GM12878 (cell line): ENCODE data around the gene INPP4B. TPM values are rescaled to one million over a fixed set of nuclear protein-coding genes. Genes with fewer than 3 reads are reported as not detected.

ENCODE experiments used
- ATAC-seq: fragments of 200-7000 bp; cut with Tn5 transposase; 3 replicates; pipeline ENCODE4 v1.9.1; 2020; ENCODE audit warnings: mild to moderate bottlenecking, moderate library complexity
- BruUV-seq: library from RNA; stranded (reverse); fragments of 400-500 nt; replicated peaks from 2 replicates; lab custom pipeline; 2021; lab: Mats Ljungman, UMichigan
- CTCF ChIA-PET: fragments of 300-600 bp; sonication (Branson Sonifier 250); formaldehyde crosslinking; extraction: SDS; loops from one replicate; lab custom pipeline; 2021; ENCODE audit warnings: inconsistent platforms; lab: Yijun Ruan, JAX
- POLR2A ChIA-PET: fragments of 350-600 bp; formaldehyde crosslinking; extraction: SDS; loops from one replicate; lab custom pipeline; 2021; ENCODE audit warnings: inconsistent platforms; lab: Charles Lee
- RAD21 ChIA-PET: fragments of 300-600 bp; sonication (Branson Sonifier 250); formaldehyde crosslinking; loops from one replicate; lab custom pipeline; 2023; ENCODE audit warnings: antibody characterized with exemption; ENCODE audit not compliant: unreplicated experiment; lab: Charles Lee
- SMC1A ChIA-PET: fragments of 300-600 bp; sonication (Branson Sonifier 250); formaldehyde crosslinking; loops from one replicate; lab custom pipeline; 2023; ENCODE audit not compliant: unreplicated experiment, uncharacterized antibody; lab: Charles Lee
- DNase-seq: peaks from one replicate; pipeline ENCODE4 v3.0.0-alpha.2; 2011; ENCODE audit warnings: low read depth, low spot score
- FAIRE-seq: peaks from 3 replicates; lab custom pipeline; 2011; peaks lifted over from hg19 to GRCh38; lab: Jason Lieb, UNC
- H2AFZ ChIP-seq: 2 replicates; pipeline ENCODE4 v1.6.0; 2011; ENCODE audit warnings: low read depth, low read length, control low read depth; ENCODE audit not compliant: control insufficient read depth
- H3K27ac ChIP-seq: 2 replicates; pipeline ENCODE4 v1.5.1; 2011; ENCODE audit warnings: control low read depth; ENCODE audit not compliant: control insufficient read depth, insufficient read depth
- H3K27me3 ChIP-seq, 2 experiments: replicated peaks in 1 of 2; 2 replicates each; pipeline versions ENCODE4 v1.6.0 to v1.6.1; 2011; ENCODE audit warnings: low read length in 1 of 2; ENCODE audit not compliant: control insufficient read depth in 2 of 2, insufficient read depth in 2 of 2
- H3K36me3 ChIP-seq, 2 experiments: 2 replicates each; pipeline ENCODE4 v1.5.1; 2011; ENCODE audit warnings: low read length in 1 of 2; ENCODE audit not compliant: control insufficient read depth in 2 of 2, insufficient read depth in 2 of 2
- H3K4me1 ChIP-seq: 2 replicates; pipeline ENCODE4 v1.6.1; 2011; ENCODE audit warnings: mild to moderate bottlenecking, low read length, moderate library complexity, mixed read lengths; ENCODE audit not compliant: control insufficient read depth, insufficient read depth
- H3K4me2 ChIP-seq: 2 replicates; pipeline ENCODE4 v1.6.0; 2011; ENCODE audit warnings: control low read depth; ENCODE audit not compliant: control insufficient read depth, insufficient read depth
- H3K4me3 ChIP-seq: fragments of 200-600 bp; sonication (generic); 2 replicates; pipeline ENCODE4 v1.5.1; 2016
- H3K79me2 ChIP-seq: 2 replicates; pipeline ENCODE4 v1.6.0; 2011; ENCODE audit warnings: low read length; ENCODE audit not compliant: control insufficient read depth, insufficient read depth
- H3K9ac ChIP-seq: 2 replicates; pipeline ENCODE4 v1.8.0; 2011; ENCODE audit warnings: low read length, control low read depth, mixed read lengths; ENCODE audit not compliant: control insufficient read depth, insufficient read depth
- H3K9me3 ChIP-seq: replicated peaks from 3 replicates; pipeline ENCODE4 v1.5.1; 2011; ENCODE audit warnings: mild to moderate bottlenecking, low read length; ENCODE audit not compliant: control insufficient read depth, insufficient read depth
- H4K20me1 ChIP-seq: 2 replicates; pipeline ENCODE4 v1.6.0; 2011; ENCODE audit not compliant: control insufficient read depth, insufficient read depth
- BACH1 ChIP-seq: fragments of 450-650 bp; IDR thresholded peaks from 2 replicates; pipeline ENCODE4 v1.6.1; 2017; ENCODE audit warnings: mild to moderate bottlenecking, borderline replicate concordance
- IKZF1 ChIP-seq: fragments of 450-650 bp; conservative IDR thresholded peaks from 2 replicates; pipeline ENCODE4 v1.6.1; 2017; ENCODE audit warnings: antibody characterized with exemption, mild to moderate bottlenecking
- MEF2A ChIP-seq: IDR thresholded peaks from 2 replicates; pipeline ENCODE4 v1.6.1; 2011; ENCODE audit warnings: low read depth, mild to moderate bottlenecking, low read length, moderate library complexity; ENCODE audit not compliant: insufficient read depth
- SMAD1 ChIP-seq: fragments of 450-650 bp; IDR thresholded peaks from 2 replicates; pipeline ENCODE4 v1.6.1; 2018; ENCODE audit warnings: mild to moderate bottlenecking, low read depth; ENCODE audit not compliant: partially characterized antibody
- SMARCA5 ChIP-seq: fragments of 450-650 bp; IDR thresholded peaks from 2 replicates; pipeline ENCODE4 v1.6.1; 2017; ENCODE audit warnings: mild to moderate bottlenecking
- SREBF2 ChIP-seq: IDR thresholded peaks from 2 replicates; pipeline ENCODE4 v1.6.1; 2012; ENCODE audit warnings: mild to moderate bottlenecking, low read length
- TAF1 ChIP-seq: IDR thresholded peaks from 2 replicates; pipeline ENCODE4 v1.6.1; 2011; ENCODE audit warnings: mild to moderate bottlenecking, low read depth, low read length, borderline replicate concordance
- TARDBP ChIP-seq: IDR thresholded peaks from 2 replicates; pipeline ENCODE4 v1.6.1; 2016; ENCODE audit warnings: borderline replicate concordance
- ZBED1 ChIP-seq: IDR thresholded peaks from 2 replicates; pipeline ENCODE4 v1.6.1; 2016; ENCODE audit warnings: borderline replicate concordance
- ZNF24 ChIP-seq: fragments of 450-650 bp; IDR thresholded peaks from 2 replicates; pipeline ENCODE4 v1.6.1; 2017; ENCODE audit warnings: antibody characterized with exemption, mild to moderate bottlenecking
- WGBS: methylation state at CpG from one replicate; pipeline ENCODE4 v1.1.6; 2016; ENCODE audit warnings: low lambda C conversion rate; ENCODE audit not compliant: insufficient replicate concordance, insufficient coverage; ENCODE audit errors: missing lambda C conversion rate; 5-methylcytosine and 5-hydroxymethylcytosine counted together
- in situ Hi-C: fragments of 300-500 bp; cut with MboI; formaldehyde crosslinking; loops from 9 replicates; pipeline ENCODE4 v1.14.3; 2018; ENCODE audit warnings: mixed read lengths
- intact Hi-C: fragments of 100-400 bp; cut with micrococcal nuclease; formaldehyde crosslinking; loops from one replicate; pipeline ENCODE4 v1.14.2; 2022; ENCODE audit not compliant: unreplicated experiment
- polyA plus RNA-seq, 11 experiments: library from polyadenylated mRNA; depleted of rRNA in 4 of 11; unstranded in 6 of 11; stranded (reverse) in 5 of 11; fragments of >200 nt; fragmentation: Nextera tagmentation in 4 of 11; fragmentation: Illumina TruSeq in 1 of 11; extraction: Ambion mirVana in 4 of 11; extraction: Trizol in 1 of 11; gene quantifications; 1 replicate in 1 of 11; 2 replicates in 10 of 11; pipeline versions ENCODE4 v1.2.1 to v1.2.3, GENCODE V29; 2011 to 2016; ENCODE audit warnings: inconsistent platforms in 2 of 11, missing spikeins in 2 of 11, low read depth in 1 of 11
- total RNA-seq, 4 experiments: library from RNA; depleted of rRNA in 3 of 4; stranded (reverse); fragments of >200 nt in 3 of 4; fragmentation: Illumina TruSeq in 1 of 4; extraction: Trizol in 1 of 4; gene quantifications; 2 replicates each; pipeline versions ENCODE4 v1.2.1 to v1.2.3, GENCODE V29; 2013 to 2021
- TF ChIP-seq, protein P1 (sequence below): fragments of 450-650 bp; IDR thresholded peaks from 2 replicates; pipeline ENCODE4 v1.6.1; 2017; ENCODE audit warnings: mild to moderate bottlenecking

Gene INPP4B
- total and polyA plus RNA-seq, 10 of the 15 experiments (the other 5 are each of a cell fraction or from before 2014, with no cell fraction given), result 0.53 to 11.2 (median 0.95) TPM

GRCh38 chr4:142551517-142552305, 294.4 kb downstream of the INPP4B start:
- ChIA-PET RAD21 (interaction anchor here (1.0 to 5.3 kb wide), 4 partner anchors 10 to 269 kb away, joined by 3 to 47 read pairs (median 12); no protein-coding TSS in a partner anchor), CTCF (interaction anchor here (0.8 to 3.7 kb wide), 7 partner anchors 9 to 198 kb away, joined by 3 to 19 read pairs (median 3); no protein-coding TSS in a partner anchor), POLR2A (interaction anchor here (0.9 to 2.8 kb wide), 4 partner anchors 12 to 74 kb away, joined by 3 to 7 read pairs (median 4); no protein-coding TSS in a partner anchor), SMC1A (interaction anchor here (0.6 to 10.3 kb wide), 15 partner anchors 10 to 424 kb away, joined by 3 to 115 read pairs (median 6); no protein-coding TSS in a partner anchor)
- in situ Hi-C loops (no loop called here), intact Hi-C loops (loop anchor here (5.0 kb wide), 1 partner anchor 149 kb away; no protein-coding TSS in a partner anchor)
- BruUV-seq, result no TSS peak
- ATAC-seq, result no peak
- Histone ChIP-seq H3K4me2 (no peak overlapping the region), H3K27me3 (no peaks in the 10 kb centered on the region), H3K4me1 (no peaks in the 10 kb centered on the region), H4K20me1 (no peaks in the 10 kb centered on the region), H3K9ac (no peak overlapping the region), H3K27ac (no peak overlapping the region), H3K9me3 (no peaks in the 10 kb centered on the region), H3K79me2 (no peaks in the 10 kb centered on the region), H3K36me3 (no peaks in the 10 kb centered on the region), H3K4me3 (no peak overlapping the region), H2AFZ (no peak overlapping the region)
- TF ChIP-seq IKZF1 (no peak), SMAD1 (no peak), SREBF2 (no peak), ZNF24 (no peak), SMARCA5 (no peak)
- 17% methylated on average over 6 of the region's 6 CpGs for WGBS
- no peak for DNase-seq
- no peak for FAIRE-seq

DNA sequence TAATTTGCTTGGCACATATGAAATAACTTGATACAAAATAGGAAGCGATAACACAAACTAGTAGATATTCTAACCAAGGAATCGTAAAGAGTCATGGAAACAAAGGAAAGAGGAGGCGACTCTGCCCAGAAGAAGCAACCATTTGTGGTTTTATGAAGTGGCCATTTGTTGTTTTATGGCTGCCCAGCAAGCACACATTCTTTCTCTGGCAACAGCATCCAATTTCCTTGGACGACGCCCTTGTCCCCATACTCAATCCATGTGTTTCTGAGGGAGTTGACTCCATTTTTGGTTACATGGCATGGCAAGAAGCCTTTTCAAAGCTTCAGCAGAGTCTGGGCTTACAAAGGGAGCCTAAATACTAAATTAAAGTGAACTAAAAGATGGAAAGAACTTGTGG, 295.1 kb downstream of the INPP4B start:
- ChIA-PET RAD21 (interaction anchor here (1.0 kb wide), 1 partner anchor 268 kb away, joined by 3 read pairs; no protein-coding TSS in a partner anchor), CTCF (interaction anchor here (1.0 kb wide), 1 partner anchor 18 kb away, joined by 3 read pairs; no protein-coding TSS in a partner anchor), POLR2A (no interaction called here), SMC1A (interaction anchor here (1.0 to 10.3 kb wide), 4 partner anchors 18 to 423 kb away, joined by 3 to 107 read pairs (median 8); no protein-coding TSS in a partner anchor)
- Histone ChIP-seq H3K79me2 (no peaks in the 10 kb centered on the region), H3K27ac (no peak overlapping the region), H3K9ac (no peak overlapping the region), H3K9me3 (no peaks in the 10 kb centered on the region), H3K4me3 (no peak overlapping the region), H2AFZ (no peak overlapping the region), H3K27me3 (no peaks in the 10 kb centered on the region), H4K20me1 (no peaks in the 10 kb centered on the region), H3K4me1 (no peaks in the 10 kb centered on the region), H3K4me2 (no peak overlapping the region), H3K36me3 (no peaks in the 10 kb centered on the region)
- no peak for FAIRE-seq
- intact Hi-C loops, result loop anchor here (5.0 kb wide), 1 partner anchor 149 kb away; no protein-coding TSS in a partner anchor
- DNase-seq, result no peak
- WGBS, result 16% methylated on average over 5 of the region's 5 CpGs
- BruUV-seq, result no TSS peak
- in situ Hi-C loops, result no loop called here
- no peak for ATAC-seq
- no peak for TF ChIP-seq ZBED1
- no peak for TF ChIP-seq BACH1
- TF ChIP-seq, protein P1, sequence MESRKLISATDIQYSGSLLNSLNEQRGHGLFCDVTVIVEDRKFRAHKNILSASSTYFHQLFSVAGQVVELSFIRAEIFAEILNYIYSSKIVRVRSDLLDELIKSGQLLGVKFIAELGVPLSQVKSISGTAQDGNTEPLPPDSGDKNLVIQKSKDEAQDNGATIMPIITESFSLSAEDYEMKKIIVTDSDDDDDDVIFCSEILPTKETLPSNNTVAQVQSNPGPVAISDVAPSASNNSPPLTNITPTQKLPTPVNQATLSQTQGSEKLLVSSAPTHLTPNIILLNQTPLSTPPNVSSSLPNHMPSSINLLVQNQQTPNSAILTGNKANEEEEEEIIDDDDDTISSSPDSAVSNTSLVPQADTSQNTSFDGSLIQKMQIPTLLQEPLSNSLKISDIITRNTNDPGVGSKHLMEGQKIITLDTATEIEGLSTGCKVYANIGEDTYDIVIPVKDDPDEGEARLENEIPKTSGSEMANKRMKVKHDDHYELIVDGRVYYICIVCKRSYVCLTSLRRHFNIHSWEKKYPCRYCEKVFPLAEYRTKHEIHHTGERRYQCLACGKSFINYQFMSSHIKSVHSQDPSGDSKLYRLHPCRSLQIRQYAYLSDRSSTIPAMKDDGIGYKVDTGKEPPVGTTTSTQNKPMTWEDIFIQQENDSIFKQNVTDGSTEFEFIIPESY, result no peak
- no peak for TF ChIP-seq MEF2A
- no peak for TF ChIP-seq TARDBP
- no peak for TF ChIP-seq TAF1
